Uterus (tissue), 2 donors: ENCODE data around the gene MRE11.

Source experiments
- POLR2A ChIP-seq, 2 donors: fragments of 450-650 bp; IDR thresholded peaks; one replicate each; pipeline ENCODE4 v1.6.1; 2016; ENCODE audit warnings: antibody characterized with exemption in 2 of 2, mild to moderate bottlenecking in 1 of 2, moderate library complexity in 1 of 2
- TF ChIP-seq, protein P1 (sequence below), 4 experiments: fragments of 200-600 bp in 2 of 4; fragments of 450-650 bp in 2 of 4; sonication (generic) in 2 of 4; IDR thresholded peaks; one replicate each; pipeline ENCODE4 v1.5.1; 2016 to 2019; ENCODE audit warnings: antibody characterized with exemption in 4 of 4, mild to moderate bottlenecking in 2 of 4, moderate library complexity in 1 of 4

DNA sequence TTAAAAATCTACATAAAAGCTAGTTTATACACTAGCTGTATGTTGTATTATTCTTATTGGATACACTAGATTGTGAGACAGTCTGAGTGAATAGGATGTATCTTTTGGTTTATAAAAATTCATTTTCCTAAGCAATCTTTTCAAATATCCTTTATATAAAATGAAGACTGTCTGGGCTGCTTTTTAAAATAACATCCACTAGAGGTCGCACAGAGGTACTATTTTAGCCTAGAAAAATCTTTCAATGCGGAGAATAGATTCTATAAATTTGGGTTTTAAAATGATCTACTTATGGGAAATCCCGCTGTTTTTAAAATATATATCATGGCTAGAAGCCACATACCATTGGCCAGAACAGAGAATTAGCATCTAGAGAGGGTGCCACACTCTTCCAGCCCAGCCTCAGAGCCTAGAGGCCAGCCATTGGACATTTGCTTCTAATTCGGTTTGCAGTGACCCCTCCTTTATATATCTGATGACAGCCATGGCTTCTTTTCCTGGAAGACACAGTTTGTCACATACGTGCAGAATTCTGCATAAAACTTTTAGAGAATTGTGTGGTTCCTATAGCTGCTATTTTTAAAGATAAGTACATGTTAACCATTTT is 25.9 kb upstream of the MRE11 start:
- TF ChIP-seq POLR2A (IDR thresholded peaks at IDR 0.05): no peak
- TF ChIP-seq, protein P1, sequence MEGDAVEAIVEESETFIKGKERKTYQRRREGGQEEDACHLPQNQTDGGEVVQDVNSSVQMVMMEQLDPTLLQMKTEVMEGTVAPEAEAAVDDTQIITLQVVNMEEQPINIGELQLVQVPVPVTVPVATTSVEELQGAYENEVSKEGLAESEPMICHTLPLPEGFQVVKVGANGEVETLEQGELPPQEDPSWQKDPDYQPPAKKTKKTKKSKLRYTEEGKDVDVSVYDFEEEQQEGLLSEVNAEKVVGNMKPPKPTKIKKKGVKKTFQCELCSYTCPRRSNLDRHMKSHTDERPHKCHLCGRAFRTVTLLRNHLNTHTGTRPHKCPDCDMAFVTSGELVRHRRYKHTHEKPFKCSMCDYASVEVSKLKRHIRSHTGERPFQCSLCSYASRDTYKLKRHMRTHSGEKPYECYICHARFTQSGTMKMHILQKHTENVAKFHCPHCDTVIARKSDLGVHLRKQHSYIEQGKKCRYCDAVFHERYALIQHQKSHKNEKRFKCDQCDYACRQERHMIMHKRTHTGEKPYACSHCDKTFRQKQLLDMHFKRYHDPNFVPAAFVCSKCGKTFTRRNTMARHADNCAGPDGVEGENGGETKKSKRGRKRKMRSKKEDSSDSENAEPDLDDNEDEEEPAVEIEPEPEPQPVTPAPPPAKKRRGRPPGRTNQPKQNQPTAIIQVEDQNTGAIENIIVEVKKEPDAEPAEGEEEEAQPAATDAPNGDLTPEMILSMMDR (IDR thresholded peaks at IDR 0.05): peak; percentile 58 to 75 (median 65)
